IMR-90 (cell line): Measurements from ENCODE around the gene HADHA. TPM values are rescaled to one million over a fixed set of nuclear protein-coding genes. Genes with fewer than 3 reads are reported as not detected.

ENCODE experiments used
- ATAC-seq: fragments of 200-7000 bp; cut with Tn5 transposase; 2 replicates; pipeline ENCODE4 v1.9.1; 2020; ENCODE audit warnings: low read depth, mild to moderate bottlenecking, moderate library complexity
- BruUV-seq: library from RNA; stranded (reverse); fragments of 400-500 nt; replicated peaks from 2 replicates; lab custom pipeline; 2021; lab: Mats Ljungman, UMichigan
- CTCF ChIA-PET: fragments of 300-600 bp; formaldehyde crosslinking; extraction: SDS; loops from one replicate; lab custom pipeline; 2021; ENCODE audit warnings: antibody characterized with exemption; lab: Yijun Ruan, JAX
- POLR2A ChIA-PET: fragments of 300-600 bp; sonication (Branson Sonifier 250); formaldehyde crosslinking; loops from one replicate; lab custom pipeline; 2022; ENCODE audit warnings: antibody characterized with exemption; ENCODE audit not compliant: unreplicated experiment; lab: Charles Lee
- DNase-seq: peaks from one replicate; pipeline ENCODE4 v3.0.0; 2013
- H2AFZ ChIP-seq: replicated peaks from 2 replicates; pipeline ENCODE3; 2013; ENCODE audit warnings: low read length, mild to moderate bottlenecking; ENCODE audit not compliant: poor library complexity
- H2AK5ac ChIP-seq: 2 replicates; pipeline ENCODE4 v1.6.1; 2013; ENCODE audit warnings: low read depth, low read length, inconsistent platforms
- H2AK9ac ChIP-seq: replicated peaks from 2 replicates; pipeline ENCODE3; 2013; ENCODE audit warnings: mild to moderate bottlenecking, low read depth, low read length, moderate library complexity; ENCODE audit not compliant: poor library complexity
- H2BK120ac ChIP-seq: 2 replicates; pipeline ENCODE4 v1.6.1; 2013; ENCODE audit warnings: low read depth, low read length, inconsistent platforms
- H2BK15ac ChIP-seq: 3 replicates; pipeline ENCODE4 v1.6.1; 2013; ENCODE audit warnings: low read depth, low read length, inconsistent platforms
- H2BK20ac ChIP-seq: 2 replicates; pipeline ENCODE4 v1.6.1; 2013; ENCODE audit warnings: low read depth, mild to moderate bottlenecking, inconsistent platforms, low read length, moderate library complexity
- H2BK5ac ChIP-seq: 2 replicates; pipeline ENCODE4 v1.6.1; 2013; ENCODE audit warnings: mild to moderate bottlenecking, low read depth, low read length, inconsistent platforms; ENCODE audit not compliant: poor library complexity, severe bottlenecking
- H3K14ac ChIP-seq: replicated peaks from 2 replicates; pipeline ENCODE4 v1.6.1; 2013; ENCODE audit warnings: low read depth, low read length, inconsistent platforms
- H3K18ac ChIP-seq: 2 replicates; pipeline ENCODE4 v1.6.1; 2013; ENCODE audit warnings: low read depth, low read length, control low read depth
- H3K23ac ChIP-seq: 2 replicates; pipeline ENCODE4 v1.6.1; 2013; ENCODE audit warnings: low read depth, low read length, inconsistent platforms
- H3K27ac ChIP-seq: 2 replicates; pipeline ENCODE4 v1.5.1; 2013; ENCODE audit warnings: mild to moderate bottlenecking, control low read depth, low read length; ENCODE audit not compliant: insufficient read depth
- H3K27me3 ChIP-seq: 2 replicates; pipeline ENCODE4 v1.6.1; 2013; ENCODE audit warnings: low read length; ENCODE audit not compliant: control insufficient read depth, insufficient read depth
- H3K36me3 ChIP-seq: 2 replicates; pipeline ENCODE4 v1.6.1; 2013; ENCODE audit warnings: low read length, mixed read lengths; ENCODE audit not compliant: control insufficient read depth, insufficient read depth
- H3K4ac ChIP-seq: 2 replicates; pipeline ENCODE4 v1.6.1; 2013; ENCODE audit warnings: low read depth, low read length, inconsistent platforms
- H3K4me1 ChIP-seq: 2 replicates; pipeline ENCODE4 v1.6.1; 2013; ENCODE audit warnings: low read length, mixed read lengths; ENCODE audit not compliant: control insufficient read depth, insufficient read depth
- H3K4me2 ChIP-seq: 2 replicates; pipeline ENCODE4 v1.6.1; 2013; ENCODE audit warnings: low read depth, mild to moderate bottlenecking, control low read depth, low read length, moderate library complexity
- H3K4me3 ChIP-seq: 2 replicates; pipeline ENCODE4 v1.5.1; 2013; ENCODE audit warnings: low read depth, mild to moderate bottlenecking, control low read depth, low read length, moderate library complexity; ENCODE audit not compliant: insufficient read depth
- H3K56ac ChIP-seq: 2 replicates; pipeline ENCODE4 v1.6.1; 2013; ENCODE audit warnings: low read length, inconsistent platforms; ENCODE audit not compliant: insufficient read depth; ENCODE audit errors: extremely low read depth
- H3K79me1 ChIP-seq, 2 experiments: 2 replicates each; pipeline ENCODE4 v1.6.1; 2013; ENCODE audit warnings: low read length in 2 of 2, inconsistent platforms in 1 of 2, low read depth in 1 of 2
- H3K9ac ChIP-seq: 2 replicates; pipeline ENCODE4 v1.6.1; 2013; ENCODE audit warnings: low read depth, low read length, control low read depth
- H3K9me1 ChIP-seq: 2 replicates; pipeline ENCODE4 v1.6.1; 2013; ENCODE audit warnings: low read length, inconsistent platforms; ENCODE audit not compliant: insufficient read depth
- H3K9me3 ChIP-seq: 2 replicates; pipeline ENCODE4 v1.6.1; 2013; ENCODE audit warnings: low read length; ENCODE audit not compliant: control insufficient read depth, insufficient read depth
- H4K20me1 ChIP-seq: 2 replicates; pipeline ENCODE4 v1.6.1; 2013; ENCODE audit warnings: low read length, inconsistent platforms; ENCODE audit not compliant: insufficient read depth
- H4K5ac ChIP-seq: 2 replicates; pipeline ENCODE4 v1.6.1; 2013; ENCODE audit warnings: mild to moderate bottlenecking, low read depth, low read length, control low read depth
- H4K8ac ChIP-seq, 2 experiments: 2 replicates each; pipeline ENCODE4 v1.6.1; 2013; ENCODE audit warnings: low read depth in 2 of 2, low read length in 2 of 2, control low read depth in 1 of 2, inconsistent platforms in 1 of 2
- H4K91ac ChIP-seq: 2 replicates; pipeline ENCODE4 v1.6.1; 2013; ENCODE audit warnings: low read depth, low read length, inconsistent platforms; ENCODE audit not compliant: insufficient read depth
- BHLHE40 ChIP-seq: fragments of 150-350 bp; IDR thresholded peaks from 2 replicates; pipeline ENCODE4 v1.6.1; 2016; ENCODE audit warnings: mild to moderate bottlenecking, low read depth, low read length
- CEBPB ChIP-seq: IDR thresholded peaks from 2 replicates; pipeline ENCODE4 v1.6.1; 2012; ENCODE audit warnings: low read depth, low read length, improper control_type of control experiment
- CHD1 ChIP-seq: IDR thresholded peaks from 2 replicates; pipeline ENCODE4 v1.6.1; 2012; ENCODE audit warnings: low read depth, low read length, improper control_type of control experiment
- FOS ChIP-seq: fragments of 150-350 bp; IDR thresholded peaks from 2 replicates; pipeline ENCODE4 v1.6.1; 2016; ENCODE audit warnings: low read depth, low read length
- MAFK ChIP-seq: IDR thresholded peaks from 2 replicates; pipeline ENCODE4 v1.6.1; 2012; ENCODE audit warnings: low read depth, low read length, improper control_type of control experiment
- MAZ ChIP-seq: IDR thresholded peaks from 2 replicates; pipeline ENCODE4 v1.6.1; 2012; ENCODE audit warnings: low read depth, mild to moderate bottlenecking, low read length, improper control_type of control experiment, moderate library complexity, borderline replicate concordance
- MXI1 ChIP-seq: IDR thresholded peaks from 2 replicates; pipeline ENCODE4 v1.6.1; 2012; ENCODE audit warnings: low read depth, mild to moderate bottlenecking, low read length, moderate library complexity, borderline replicate concordance
- NFE2L2 ChIP-seq: fragments of 150-350 bp; IDR thresholded peaks from 2 replicates; pipeline ENCODE4 v1.6.1; 2016; ENCODE audit warnings: low read depth, mild to moderate bottlenecking, low read length
- POLR2A ChIP-seq: IDR thresholded peaks from 2 replicates; pipeline ENCODE4 v1.6.1; 2012; ENCODE audit warnings: mild to moderate bottlenecking, low read depth, low read length
- RCOR1 ChIP-seq: IDR thresholded peaks from 2 replicates; pipeline ENCODE4 v1.6.1; 2012; ENCODE audit warnings: mild to moderate bottlenecking, low read length, improper control_type of control experiment; ENCODE audit not compliant: insufficient replicate concordance
- RFX5 ChIP-seq: IDR thresholded peaks from 2 replicates; pipeline ENCODE4 v1.8.0; 2012; ENCODE audit warnings: low read depth, mild to moderate bottlenecking, low read length, moderate library complexity
- SMC3 ChIP-seq: fragments of 150-350 bp; IDR thresholded peaks from 2 replicates; pipeline ENCODE4 v1.6.1; 2016; ENCODE audit warnings: low read depth, mild to moderate bottlenecking, antibody characterized with exemption, low read length, moderate library complexity
- WGBS, 2 experiments: methylation state at CpG; one replicate each; pipeline versions ENCODE4 v1.1.5 to v1.1.7; 2013; ENCODE audit warnings: missing lambda C conversion rate in 2 of 2; ENCODE audit not compliant: insufficient read length in 1 of 2; ENCODE audit errors: extremely low coverage in 2 of 2; 5-methylcytosine and 5-hydroxymethylcytosine counted together
- dilution Hi-C: fragments of 300-500 bp; cut with HindIII; formaldehyde crosslinking; loops from one replicate; pipeline ENCODE4 v1.14.3; 2018; ENCODE audit warnings: low sequenced_read_pairs; ENCODE audit not compliant: unreplicated experiment
- in situ Hi-C: fragments of 300-500 bp; cut with MboI; formaldehyde crosslinking; loops from 3 replicates; pipeline ENCODE4 v1.14.3; 2019; ENCODE audit warnings: low sequenced_read_pairs, inconsistent platforms, mixed read lengths
- intact Hi-C: fragments of 100-400 bp; cut with micrococcal nuclease; formaldehyde crosslinking; loops from 2 replicates; pipeline ENCODE4 v1.10.0; 2022
- polyA plus RNA-seq, 3 experiments: library from polyadenylated mRNA; depleted of rRNA; stranded (reverse); fragments of >200 nt; gene quantifications; 2 replicates each; pipeline ENCODE4 v1.2.3, GENCODE V29; 2012; ENCODE audit warnings: low replicate concordance in 1 of 3
- total RNA-seq: library from RNA; depleted of rRNA; stranded (reverse); fragments of >200 nt; gene quantifications from 2 replicates; pipeline ENCODE4 v1.2.3, GENCODE V29; 2012
- TF ChIP-seq, protein P1 (sequence below): fragments of 150-350 bp; IDR thresholded peaks from 2 replicates; pipeline ENCODE4 v1.6.1; 2016; ENCODE audit warnings: low read depth, mild to moderate bottlenecking, low read length, moderate library complexity, borderline replicate concordance
- TF ChIP-seq, protein P2 (sequence below): fragments of 150-350 bp; IDR thresholded peaks from 2 replicates; pipeline ENCODE4 v1.6.1; 2017; ENCODE audit warnings: mild to moderate bottlenecking, antibody characterized with exemption, low read length, low read depth

The HADHA gene
- total and polyA plus RNA-seq, 2 of the 4 experiments (the other 2 are of a cell fraction) = 52.7 to 111 TPM

DNA sequence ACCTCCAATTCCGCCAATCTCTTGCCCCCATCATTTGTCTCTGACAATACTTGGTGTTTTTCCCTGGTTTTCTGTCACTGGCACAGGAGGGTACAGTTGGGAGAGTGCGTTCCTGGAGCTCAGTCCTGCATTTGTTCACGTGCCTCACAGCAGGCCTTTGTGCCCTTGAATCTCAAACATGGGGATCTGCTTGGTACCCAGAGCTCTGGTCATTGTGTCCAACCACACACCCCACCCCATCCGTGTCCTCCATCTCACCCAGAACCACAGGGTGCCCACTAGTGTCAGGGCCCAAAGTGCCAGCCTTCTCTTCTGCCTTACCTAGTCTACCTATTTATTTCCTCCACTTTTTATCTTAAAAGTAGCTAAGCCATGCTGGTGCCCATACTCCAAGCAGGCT lies 55.3 kb downstream of the HADHA start:
- Histone ChIP-seq H3K9ac (no peak overlapping the region), H3K27ac (no peak overlapping the region), H3K4me3 (no peak overlapping the region), H3K56ac (no peak overlapping the region), H3K4ac (no peak overlapping the region), H2AFZ (no peak overlapping the region), H2BK5ac (no peak overlapping the region), H3K23ac (no peak overlapping the region), H4K8ac (no peak overlapping the region), H3K27me3 (no peaks in the 10 kb centered on the region), H2AK5ac (no peak overlapping the region), H2BK120ac (no peak overlapping the region), H4K5ac (no peak overlapping the region), H3K36me3 (peaks cover 24% of the 10 kb centered on the region), H3K9me1 (peaks cover 10% of the 10 kb centered on the region; the same call in 1 of the 2 replicates), H4K91ac (no peak overlapping the region), H4K20me1 (0 out of 2 replicates have a peak, but pooled peaks cover 3% of the 10 kb centered on the region), H2AK9ac (no peak overlapping the region), H3K4me1 (no peaks in the 10 kb centered on the region), H2BK20ac (no peak overlapping the region), H3K14ac (no peak overlapping the region), H3K4me2 (no peak overlapping the region), H3K9me3 (no peaks in the 10 kb centered on the region), H3K18ac (no peak overlapping the region), H3K79me1 (no peaks in the 10 kb centered on the region), H2BK15ac (no peak overlapping the region)
- no TSS peak for BruUV-seq
- dilution Hi-C loops (no loop called here), intact Hi-C loops (no loop called here), in situ Hi-C loops (no loop called here)
- WGBS, 2 experiments = 100% methylated on average over 1 of the region's 4 CpGs; no CpG with 5 or more reads in 1 of the 2 experiments
- ATAC-seq (no peak), DNase-seq (no peak)
- ChIA-PET POLR2A (no interaction called here), CTCF (no interaction called here)
- TF ChIP-seq SMC3 (no peak), MAZ (no peak), BHLHE40 (no peak), MXI1 (no peak), CHD1 (no peak), NFE2L2 (no peak), FOS (no peak), RCOR1 (no peak), RFX5 (no peak), POLR2A (no peak), CEBPB (no peak), MAFK (no peak)
- TF ChIP-seq, protein P1, sequence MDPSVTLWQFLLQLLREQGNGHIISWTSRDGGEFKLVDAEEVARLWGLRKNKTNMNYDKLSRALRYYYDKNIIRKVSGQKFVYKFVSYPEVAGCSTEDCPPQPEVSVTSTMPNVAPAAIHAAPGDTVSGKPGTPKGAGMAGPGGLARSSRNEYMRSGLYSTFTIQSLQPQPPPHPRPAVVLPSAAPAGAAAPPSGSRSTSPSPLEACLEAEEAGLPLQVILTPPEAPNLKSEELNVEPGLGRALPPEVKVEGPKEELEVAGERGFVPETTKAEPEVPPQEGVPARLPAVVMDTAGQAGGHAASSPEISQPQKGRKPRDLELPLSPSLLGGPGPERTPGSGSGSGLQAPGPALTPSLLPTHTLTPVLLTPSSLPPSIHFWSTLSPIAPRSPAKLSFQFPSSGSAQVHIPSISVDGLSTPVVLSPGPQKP = no peak
- TF ChIP-seq, protein P2, sequence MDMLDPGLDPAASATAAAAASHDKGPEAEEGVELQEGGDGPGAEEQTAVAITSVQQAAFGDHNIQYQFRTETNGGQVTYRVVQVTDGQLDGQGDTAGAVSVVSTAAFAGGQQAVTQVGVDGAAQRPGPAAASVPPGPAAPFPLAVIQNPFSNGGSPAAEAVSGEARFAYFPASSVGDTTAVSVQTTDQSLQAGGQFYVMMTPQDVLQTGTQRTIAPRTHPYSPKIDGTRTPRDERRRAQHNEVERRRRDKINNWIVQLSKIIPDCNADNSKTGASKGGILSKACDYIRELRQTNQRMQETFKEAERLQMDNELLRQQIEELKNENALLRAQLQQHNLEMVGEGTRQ = no peak
